Activated naive CD8-positive, alpha-beta T cell treated with anti-CD3 and anti-CD28 coated beads, Interleukin-2, amount 50 U/mL, for 16 hours (primary cell): ENCODE data around the gene PRKCZ.
"Not testable (repeated sequence)": the region's sequence is repeated elsewhere in the genome, so short reads cannot be mapped to it uniquely, and the experiment has no call there.

ENCODE experiments used
- DNase-seq: peaks from one replicate; pipeline ENCODE4 v3.0.0-alpha.2; 2020; ENCODE audit warnings: low read depth, low spot score

PRKCZ gene

GRCh38 chr1:2134621-2135307 is 84.6 kb downstream of the PRKCZ start:
- DNase-seq: no peak

- DNase-seq: no peak
Observed at GRCh38 chr1:2135441-2135841, 85.2 kb downstream of the PRKCZ start.

- DNase-seq: no peak
Observed at GRCh38 chr1:2135941-2136340, 85.7 kb downstream of the PRKCZ start.

- no peak for DNase-seq
Observed at GRCh38 chr1:2136386-2137235, 86.4 kb downstream of the PRKCZ start.

GRCh38 chr1:2137257-2138121 is 87.3 kb downstream of the PRKCZ start:
- DNase-seq: no peak

- not testable (repeated sequence) for DNase-seq
Observed at GRCh38 chr1:2139156-2139555, 88.9 kb downstream of the PRKCZ start.

GRCh38 chr1:2141025-2141424 is 90.8 kb downstream of the PRKCZ start:
- DNase-seq: no peak

GRCh38 chr1:2143814-2144500 is 93.7 kb downstream of the PRKCZ start:
- DNase-seq: no peak

- no peak for DNase-seq
Observed at GRCh38 chr1:2144501-2145090, 94.4 kb downstream of the PRKCZ start.

GRCh38 chr1:2145946-2146835 is 96.0 kb downstream of the PRKCZ start:
- DNase-seq: no peak

- DNase-seq: no peak
Observed at GRCh38 chr1:2146836-2147517, 96.8 kb downstream of the PRKCZ start.

- not testable (repeated sequence) for DNase-seq
Observed at GRCh38 chr1:2147869-2148268, 97.7 kb downstream of the PRKCZ start.

- DNase-seq: no peak
Observed at GRCh38 chr1:2148691-2149090, 98.5 kb downstream of the PRKCZ start.

- DNase-seq: no peak
Observed at GRCh38 chr1:2150801-2151200, 100.6 kb downstream of the PRKCZ start.

- DNase-seq: no peak
Observed at GRCh38 chr1:2151252-2151651, 101.0 kb downstream of the PRKCZ start.

GRCh38 chr1:2151911-2152310 is 101.7 kb downstream of the PRKCZ start:
- no peak for DNase-seq

GRCh38 chr1:2152954-2153353 is 102.7 kb downstream of the PRKCZ start:
- DNase-seq: no peak

- no peak for DNase-seq
Observed at GRCh38 chr1:2154022-2154421, 103.8 kb downstream of the PRKCZ start.

- no peak for DNase-seq
Observed at GRCh38 chr1:2155147-2155598, 105.0 kb downstream of the PRKCZ start.
